IPS-18a (cell line): ENCODE data around the gene SLAMF9.

ENCODE experiments used
- H3K27ac ChIP-seq: one replicate; pipeline ENCODE4 v1.5.1; 2013; ENCODE audit warnings: low read length
- H3K27me3 ChIP-seq: one replicate; pipeline ENCODE4 v1.6.1; 2013; ENCODE audit warnings: mild to moderate bottlenecking, low read length; ENCODE audit not compliant: control insufficient read depth, insufficient read depth
- H3K36me3 ChIP-seq: one replicate; pipeline ENCODE4 v1.6.1; 2013; ENCODE audit warnings: low read depth, low read length; ENCODE audit not compliant: control insufficient read depth
- H3K4me1 ChIP-seq: one replicate; pipeline ENCODE4 v1.6.1; 2013; ENCODE audit warnings: low read depth, low read length; ENCODE audit not compliant: control insufficient read depth
- H3K4me3 ChIP-seq: one replicate; pipeline ENCODE4 v1.5.1; 2013; ENCODE audit warnings: low read length
- H3K9ac ChIP-seq: one replicate; pipeline ENCODE4 v1.6.1; 2013; ENCODE audit warnings: mild to moderate bottlenecking, low read length, moderate library complexity
- H3K9me3 ChIP-seq: one replicate; pipeline ENCODE4 v1.6.1; 2013; ENCODE audit warnings: low read depth, low read length; ENCODE audit not compliant: control insufficient read depth

SLAMF9 gene

DNA sequence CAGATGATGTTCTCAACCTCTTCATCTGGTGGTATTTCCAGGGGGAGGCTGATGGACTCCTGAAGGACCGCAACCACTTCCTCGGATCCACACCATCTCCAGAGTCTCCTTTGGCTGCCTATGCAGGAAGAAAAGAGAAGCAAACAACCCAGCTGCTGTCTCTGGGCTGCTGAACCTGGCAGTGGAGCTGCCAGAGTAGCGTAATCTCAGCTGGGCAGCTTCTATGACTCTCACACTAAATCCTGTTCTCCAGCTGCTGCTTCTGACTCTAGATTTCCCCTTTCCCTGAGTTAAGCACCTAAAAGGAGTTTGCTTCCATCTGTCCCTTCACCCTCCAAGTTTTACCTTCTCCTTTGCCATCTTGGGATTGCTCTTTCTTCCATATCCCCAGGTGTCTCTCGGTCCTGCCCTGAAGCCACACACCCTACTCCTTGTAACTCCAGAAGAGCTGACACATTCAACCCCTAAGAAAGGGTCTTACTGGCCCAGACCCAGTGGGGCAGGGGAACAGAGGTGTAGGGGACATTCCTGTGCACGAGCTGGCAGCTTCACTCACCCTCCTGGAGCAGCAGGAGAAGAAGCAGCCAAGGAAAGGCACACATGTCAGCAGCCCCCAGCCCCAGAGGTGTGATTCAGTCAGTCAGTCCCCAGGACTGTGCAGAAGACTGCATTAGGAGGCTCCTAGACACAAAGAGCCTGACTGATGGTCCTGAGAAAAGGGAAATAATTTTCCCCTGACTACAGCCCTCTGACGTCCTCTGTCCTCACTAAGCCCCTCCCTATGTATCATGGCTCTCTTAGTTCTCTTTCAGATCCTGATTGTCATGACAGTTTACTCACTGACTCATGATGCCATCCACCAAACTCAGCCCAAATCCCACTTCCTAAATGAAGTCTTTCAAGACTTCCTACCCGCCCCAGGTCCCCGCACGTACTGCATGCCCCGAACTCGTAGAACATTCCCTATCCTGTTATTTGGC lies at the start of gene SLAMF9:
SLAMF9 (minus strand) TSS at position 702 of the 980 bp plus-strand sequence; CDS start at position 602, 100 bp downstream.
- Histone ChIP-seq H3K27me3 (no peaks in the 10 kb centered on the region), H3K9ac (no peak within 1 kb of the TSS), H3K9me3 (no peaks in the 10 kb centered on the region), H3K27ac (no peak within 1 kb of the TSS), H3K36me3 (no peaks in the 10 kb centered on the region), H3K4me3 (no peak within 1 kb of the TSS), H3K4me1 (no peaks in the 10 kb centered on the region)

DNA sequence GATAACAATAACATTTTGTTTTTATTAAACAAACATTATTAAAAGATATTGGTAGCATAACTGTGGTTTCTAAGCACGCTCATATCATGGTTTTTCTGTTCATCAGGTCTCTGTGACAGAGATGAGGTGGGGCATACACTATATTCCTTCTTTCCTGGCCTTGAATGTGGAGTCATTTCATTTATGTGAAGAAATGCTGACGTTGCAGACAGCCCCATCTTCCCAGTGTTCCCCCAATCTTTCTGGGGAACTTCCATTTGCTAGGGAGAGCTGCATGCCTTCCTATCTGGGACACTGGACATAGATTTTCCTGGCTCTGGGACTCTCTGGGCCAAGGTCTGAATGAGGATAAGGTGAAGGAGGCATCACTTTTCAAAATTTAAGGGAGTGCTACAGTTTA lies 47.4 kb upstream of the SLAMF9 start:
- Histone ChIP-seq H3K9ac (no peak overlapping the region), H3K9me3 (no peaks in the 10 kb centered on the region), H3K4me1 (no peaks in the 10 kb centered on the region), H3K27me3 (no peaks in the 10 kb centered on the region), H3K27ac (no peak overlapping the region), H3K4me3 (no peak overlapping the region), H3K36me3 (no peaks in the 10 kb centered on the region)

DNA sequence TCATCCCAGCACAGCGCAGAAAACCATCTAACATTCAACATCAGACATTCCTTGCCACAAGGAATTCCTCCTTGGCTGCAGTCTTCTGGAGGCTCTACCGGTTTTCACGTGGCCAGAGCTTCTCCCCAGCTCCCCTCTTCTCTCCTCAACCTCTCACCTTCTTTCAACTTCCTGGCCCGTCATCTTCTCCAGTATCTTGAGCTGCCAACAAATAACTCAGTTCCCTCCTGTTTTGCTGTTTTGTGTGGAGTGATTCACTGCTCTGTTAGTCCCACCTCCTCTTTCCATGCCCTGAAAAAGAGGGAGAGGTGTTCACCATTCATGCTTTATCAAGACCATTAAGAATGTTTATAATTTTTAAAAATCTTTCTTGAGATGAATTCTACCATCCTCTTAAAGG lies 45.2 kb upstream of the SLAMF9 start:
- Histone ChIP-seq H3K4me3 (no peak overlapping the region), H3K27ac (no peak overlapping the region), H3K27me3 (no peaks in the 10 kb centered on the region), H3K4me1 (no peaks in the 10 kb centered on the region), H3K36me3 (no peaks in the 10 kb centered on the region), H3K9ac (no peak overlapping the region), H3K9me3 (no peaks in the 10 kb centered on the region)

DNA sequence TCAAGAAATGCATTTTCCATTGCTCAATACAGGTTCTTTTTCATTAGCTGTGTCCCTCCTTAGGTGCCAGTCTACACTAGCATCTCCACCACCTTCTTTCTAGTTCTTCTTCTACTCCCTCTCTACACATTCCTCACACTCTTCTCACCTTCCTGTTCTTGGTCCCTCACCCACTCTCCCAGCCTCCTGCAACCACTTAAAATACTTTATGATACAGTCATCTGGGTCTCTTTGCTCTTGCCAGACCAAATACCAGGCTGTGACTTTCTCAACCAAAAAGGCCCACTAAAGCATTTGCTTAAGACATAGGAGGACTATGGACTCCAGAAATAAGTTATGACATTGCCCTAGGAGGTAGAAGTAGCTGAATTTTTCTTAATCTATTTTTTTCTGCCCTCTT lies 42.6 kb upstream of the SLAMF9 start:
- Histone ChIP-seq H3K27ac (no peak overlapping the region), H3K9me3 (no peaks in the 10 kb centered on the region), H3K9ac (no peak overlapping the region), H3K4me3 (no peak overlapping the region), H3K27me3 (no peaks in the 10 kb centered on the region), H3K4me1 (no peaks in the 10 kb centered on the region), H3K36me3 (no peaks in the 10 kb centered on the region)

DNA sequence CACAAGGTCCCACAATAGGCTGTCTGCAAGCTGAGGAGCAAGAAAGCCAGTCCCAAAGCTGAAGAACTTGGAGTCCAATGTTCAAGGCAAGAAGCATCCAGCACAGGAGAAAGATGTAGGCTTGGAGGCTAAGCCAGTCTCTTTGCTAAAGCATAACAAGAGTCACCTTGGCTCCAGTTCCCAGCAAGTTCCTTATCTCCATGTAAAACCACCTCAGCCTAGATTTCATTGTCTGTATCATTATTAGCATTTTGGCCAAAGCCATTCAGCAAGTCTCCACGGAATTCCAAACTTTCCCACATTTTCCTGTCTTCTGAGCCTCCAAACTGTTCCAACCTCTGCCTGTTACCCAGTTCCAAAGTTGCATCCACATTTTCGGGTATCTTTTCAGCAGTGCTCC lies 40.9 kb upstream of the SLAMF9 start:
- peaks cover 4% of the 10 kb centered on the region for H3K4me1 ChIP-seq

DNA sequence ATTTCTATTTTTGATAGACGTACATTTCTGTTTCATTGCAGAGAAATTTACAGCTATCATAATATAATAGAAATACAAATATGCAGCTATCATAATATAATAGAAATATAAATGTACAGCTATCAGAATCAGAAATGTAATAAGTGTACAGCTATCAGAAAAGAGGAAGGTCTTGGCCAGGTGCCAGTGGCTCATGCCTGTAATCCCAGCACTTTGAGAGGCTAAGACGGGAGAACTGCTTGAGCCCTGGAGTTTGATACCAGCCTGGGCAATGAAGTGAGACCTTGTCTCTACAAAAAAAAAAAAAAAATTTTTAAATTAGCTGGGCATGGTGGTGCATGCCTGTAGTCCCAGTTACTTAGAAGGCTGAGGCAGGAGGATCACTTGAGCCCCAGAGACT lies 39.9 kb upstream of the SLAMF9 start:
- Histone ChIP-seq H3K4me1 (peaks cover 4% of the 10 kb centered on the region), H3K4me3 (no peak overlapping the region), H3K36me3 (no peaks in the 10 kb centered on the region), H3K9ac (no peak overlapping the region), H3K9me3 (no peaks in the 10 kb centered on the region), H3K27me3 (no peaks in the 10 kb centered on the region), H3K27ac (no peak overlapping the region)

More for the DNA sequence above, 40.9 kb upstream of the SLAMF9 start:
- Histone ChIP-seq H3K4me3 (no peak overlapping the region), H3K36me3 (no peaks in the 10 kb centered on the region), H3K9me3 (no peaks in the 10 kb centered on the region), H3K27ac (no peak overlapping the region), H3K27me3 (no peaks in the 10 kb centered on the region), H3K9ac (no peak overlapping the region)

DNA sequence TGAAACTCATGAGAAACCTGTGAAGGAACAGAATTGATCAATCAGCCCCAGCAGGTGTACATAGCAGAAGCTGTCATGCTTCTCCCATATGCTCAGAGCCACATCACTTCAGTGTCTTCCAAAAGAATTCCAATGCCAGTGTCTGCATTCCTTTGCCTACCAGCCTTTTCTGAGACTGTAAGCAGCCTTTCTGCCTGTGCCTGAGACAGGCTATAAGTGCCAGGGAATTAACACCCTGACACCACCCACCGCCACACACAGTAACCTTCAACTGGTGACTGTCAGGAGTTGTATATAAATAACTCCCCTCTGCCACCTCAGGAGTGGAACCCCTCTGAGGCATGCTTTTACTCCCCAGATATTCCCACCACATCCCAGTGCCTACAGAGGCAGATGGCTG lies 38.1 kb upstream of the SLAMF9 start:
- Histone ChIP-seq H3K27ac (no peak overlapping the region), H3K36me3 (no peaks in the 10 kb centered on the region), H3K9ac (no peak overlapping the region), H3K9me3 (no peaks in the 10 kb centered on the region), H3K4me3 (no peak overlapping the region), H3K4me1 (peaks cover 4% of the 10 kb centered on the region), H3K27me3 (no peaks in the 10 kb centered on the region)

DNA sequence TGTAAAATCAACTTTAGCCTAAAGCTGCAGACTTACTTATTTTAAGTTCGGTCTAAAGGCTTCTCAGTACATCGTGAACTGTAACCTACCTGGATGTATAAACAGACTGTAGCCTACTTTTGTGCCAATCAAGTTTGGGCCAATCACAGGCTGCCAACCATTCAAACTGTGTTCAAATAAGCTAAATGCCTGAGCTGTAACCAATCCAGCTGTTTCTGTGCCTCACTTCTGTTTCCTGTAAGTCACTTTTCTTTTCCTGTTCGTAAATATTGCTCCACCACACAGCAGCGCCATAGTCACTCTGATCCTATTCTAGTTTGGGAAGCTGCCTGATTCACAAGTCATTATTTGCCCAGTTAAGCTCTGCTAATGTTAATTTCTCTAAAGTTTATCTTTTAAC lies 37.5 kb upstream of the SLAMF9 start:
- Histone ChIP-seq H3K9ac (no peak overlapping the region), H3K27ac (no peak overlapping the region), H3K4me3 (no peak overlapping the region), H3K9me3 (no peaks in the 10 kb centered on the region), H3K36me3 (no peaks in the 10 kb centered on the region), H3K27me3 (no peaks in the 10 kb centered on the region), H3K4me1 (peaks cover 4% of the 10 kb centered on the region)

DNA sequence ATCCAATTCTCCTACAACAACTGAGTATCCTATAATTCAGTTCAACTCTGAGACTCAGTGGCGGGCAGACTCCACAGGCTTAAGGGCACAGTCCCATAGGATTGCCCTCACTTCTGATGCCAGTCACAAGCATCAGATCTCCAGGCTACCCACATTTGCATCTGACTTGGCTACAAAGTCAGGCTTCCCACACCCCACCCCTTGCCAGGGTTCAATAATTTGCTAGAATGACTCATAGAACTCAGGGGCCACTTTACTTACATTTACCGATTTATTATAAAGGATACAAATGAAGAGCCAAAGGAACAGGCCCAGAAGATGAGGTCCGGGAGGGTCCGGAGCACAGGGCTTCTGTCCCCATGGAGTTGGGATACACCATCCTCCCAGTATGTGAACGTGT lies 36.0 kb upstream of the SLAMF9 start:
- no peaks in the 10 kb centered on the region for H3K36me3 ChIP-seq
- no peaks in the 10 kb centered on the region for H3K27me3 ChIP-seq
- H3K4me1 ChIP-seq, result peaks cover 4% of the 10 kb centered on the region
- H3K9ac ChIP-seq, result no peak overlapping the region
- H3K4me3 ChIP-seq, result no peak overlapping the region
- H3K27ac ChIP-seq, result no peak overlapping the region
- H3K9me3 ChIP-seq, result no peaks in the 10 kb centered on the region

DNA sequence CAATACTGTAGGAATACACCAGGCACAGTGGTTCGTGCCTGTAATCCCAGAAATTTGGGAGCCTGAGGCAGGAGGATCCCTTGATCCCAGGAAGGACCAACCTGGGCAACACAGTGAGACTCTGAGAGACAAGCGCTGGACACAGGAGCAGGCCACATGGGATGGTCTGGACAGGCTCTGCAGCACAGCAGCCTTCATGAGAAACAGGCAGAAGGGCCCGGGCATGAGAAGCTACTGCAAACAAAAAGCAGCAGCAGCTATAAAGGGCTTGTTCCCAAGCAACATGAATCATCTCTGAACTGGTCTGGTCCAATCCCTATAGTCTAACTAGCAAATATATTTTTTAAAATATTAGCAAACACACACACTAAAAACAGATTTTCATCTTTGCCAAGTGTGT lies 35.5 kb upstream of the SLAMF9 start:
- no peaks in the 10 kb centered on the region for H3K36me3 ChIP-seq
- no peak overlapping the region for H3K27ac ChIP-seq
- H3K9me3 ChIP-seq, result no peaks in the 10 kb centered on the region
- H3K27me3 ChIP-seq, result no peaks in the 10 kb centered on the region
- no peak overlapping the region for H3K9ac ChIP-seq
- H3K4me1 ChIP-seq, result peaks cover 4% of the 10 kb centered on the region
- H3K4me3 ChIP-seq, result no peak overlapping the region

DNA sequence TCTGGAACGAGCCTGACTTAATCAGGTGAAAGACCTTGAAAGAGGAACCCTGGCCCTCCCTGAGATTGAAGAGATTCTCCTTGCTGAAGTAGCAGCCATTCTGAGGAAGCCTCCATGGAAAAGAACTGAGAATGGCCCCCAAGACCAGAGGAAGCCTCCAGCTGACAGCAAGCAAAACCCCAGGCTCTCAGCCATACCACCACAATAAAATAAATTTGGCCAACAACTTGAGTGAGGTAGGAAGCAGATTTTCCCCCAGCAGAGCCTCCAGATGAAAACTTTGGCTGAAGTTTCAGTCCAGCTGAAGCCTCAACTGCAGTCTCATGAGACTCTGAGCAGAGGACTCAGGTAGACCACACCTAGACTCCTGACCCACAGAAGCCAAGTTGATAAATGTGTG lies 34.0 kb upstream of the SLAMF9 start:
- Histone ChIP-seq H3K4me3 (no peak overlapping the region), H3K27ac (no peak overlapping the region), H3K36me3 (no peaks in the 10 kb centered on the region), H3K9me3 (no peaks in the 10 kb centered on the region), H3K4me1 (peaks cover 4% of the 10 kb centered on the region), H3K9ac (no peak overlapping the region), H3K27me3 (no peaks in the 10 kb centered on the region)

DNA sequence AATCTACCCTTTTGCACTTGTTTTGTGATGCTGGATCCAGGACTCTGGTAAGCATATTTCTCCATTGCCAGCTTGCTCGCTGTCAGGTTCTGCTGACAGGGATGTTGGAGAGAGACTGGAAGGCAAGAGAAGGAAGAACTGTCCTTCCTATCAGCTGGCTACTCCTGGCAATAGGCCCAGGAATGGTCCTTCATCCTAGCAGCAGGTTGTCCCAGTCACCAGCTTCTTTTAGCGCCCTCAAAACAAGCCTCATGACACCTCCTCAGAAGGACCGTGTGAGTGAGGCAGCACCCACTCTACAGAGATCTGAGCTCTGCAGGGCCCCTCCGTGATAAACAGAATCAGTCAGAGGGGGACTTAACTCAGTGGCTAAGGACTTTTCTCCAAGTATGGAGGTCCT lies 33.1 kb upstream of the SLAMF9 start:
- no peaks in the 10 kb centered on the region for H3K27me3 ChIP-seq

More for the DNA sequence above, 33.1 kb upstream of the SLAMF9 start:
- peaks cover 4% of the 10 kb centered on the region for H3K4me1 ChIP-seq
- H3K9ac ChIP-seq, result no peak overlapping the region
- H3K9me3 ChIP-seq, result no peaks in the 10 kb centered on the region
- no peaks in the 10 kb centered on the region for H3K36me3 ChIP-seq
- H3K27ac ChIP-seq, result no peak overlapping the region
- H3K4me3 ChIP-seq, result no peak overlapping the region
